ENCODE data around the gene TLE2.

DNA sequence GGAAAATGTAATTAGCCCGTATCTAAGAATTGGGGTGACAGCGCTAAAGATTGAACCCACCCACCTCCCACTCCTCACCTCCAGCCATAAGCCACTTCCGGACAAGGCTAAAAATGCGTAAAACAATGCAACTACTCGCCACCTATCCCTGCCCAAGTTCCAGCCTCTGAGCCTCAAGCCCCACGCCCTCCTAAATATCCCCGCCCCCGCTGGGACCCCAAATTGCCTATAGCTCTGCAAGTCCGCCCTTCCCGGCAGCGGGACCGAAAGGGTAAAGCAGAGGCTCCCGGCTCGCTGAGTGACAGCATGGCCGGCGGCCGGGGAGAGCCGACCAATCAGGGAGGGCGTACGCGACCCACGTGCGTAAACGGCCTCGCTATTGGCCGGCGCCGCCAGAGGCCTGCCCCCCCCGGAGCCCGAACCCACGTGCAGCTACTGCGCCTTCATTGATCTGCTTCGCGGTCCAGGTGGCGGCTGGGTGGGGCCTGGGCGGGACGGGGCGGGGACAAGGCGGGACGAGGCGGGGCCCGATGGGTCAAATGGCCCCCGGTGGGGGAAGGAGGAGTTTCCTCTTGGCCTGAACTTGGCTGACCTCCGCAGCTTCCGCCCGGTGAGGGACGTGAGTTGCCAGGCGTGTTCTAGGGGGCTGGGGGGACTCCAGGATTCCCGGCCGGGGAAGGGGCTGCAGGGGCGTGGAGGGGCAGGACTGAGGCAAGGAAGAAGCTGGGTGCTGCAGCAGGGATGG lies 51.9 kb downstream of the TLE2 start, which contains the start of gene TLE6:
- TF ChIP-seq, protein P1, sequence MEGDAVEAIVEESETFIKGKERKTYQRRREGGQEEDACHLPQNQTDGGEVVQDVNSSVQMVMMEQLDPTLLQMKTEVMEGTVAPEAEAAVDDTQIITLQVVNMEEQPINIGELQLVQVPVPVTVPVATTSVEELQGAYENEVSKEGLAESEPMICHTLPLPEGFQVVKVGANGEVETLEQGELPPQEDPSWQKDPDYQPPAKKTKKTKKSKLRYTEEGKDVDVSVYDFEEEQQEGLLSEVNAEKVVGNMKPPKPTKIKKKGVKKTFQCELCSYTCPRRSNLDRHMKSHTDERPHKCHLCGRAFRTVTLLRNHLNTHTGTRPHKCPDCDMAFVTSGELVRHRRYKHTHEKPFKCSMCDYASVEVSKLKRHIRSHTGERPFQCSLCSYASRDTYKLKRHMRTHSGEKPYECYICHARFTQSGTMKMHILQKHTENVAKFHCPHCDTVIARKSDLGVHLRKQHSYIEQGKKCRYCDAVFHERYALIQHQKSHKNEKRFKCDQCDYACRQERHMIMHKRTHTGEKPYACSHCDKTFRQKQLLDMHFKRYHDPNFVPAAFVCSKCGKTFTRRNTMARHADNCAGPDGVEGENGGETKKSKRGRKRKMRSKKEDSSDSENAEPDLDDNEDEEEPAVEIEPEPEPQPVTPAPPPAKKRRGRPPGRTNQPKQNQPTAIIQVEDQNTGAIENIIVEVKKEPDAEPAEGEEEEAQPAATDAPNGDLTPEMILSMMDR (IDR thresholded peaks at IDR 0.05; ENCODE audit: borderline replicate concordance, extremely low read depth, low read length, poor library complexity, severe bottlenecking) = no peak
- TF ChIP-seq EZH2 (IDR thresholded peaks at IDR 0.05; ENCODE audit: borderline replicate concordance, low read depth, low read length, severe bottlenecking) = no peak

Measured in DND-41 (cell line).